ENCODE results near the gene COMTD1. TPM values are rescaled to one million over a fixed set of nuclear protein-coding genes. Genes with fewer than 3 reads are reported as not detected.

The COMTD1 gene
- total RNA-seq (2022; extraction: Qiagen RNA extraction): 29.2 to 56.7 TPM (median 53.1 TPM) in 5 replicates

DNA sequence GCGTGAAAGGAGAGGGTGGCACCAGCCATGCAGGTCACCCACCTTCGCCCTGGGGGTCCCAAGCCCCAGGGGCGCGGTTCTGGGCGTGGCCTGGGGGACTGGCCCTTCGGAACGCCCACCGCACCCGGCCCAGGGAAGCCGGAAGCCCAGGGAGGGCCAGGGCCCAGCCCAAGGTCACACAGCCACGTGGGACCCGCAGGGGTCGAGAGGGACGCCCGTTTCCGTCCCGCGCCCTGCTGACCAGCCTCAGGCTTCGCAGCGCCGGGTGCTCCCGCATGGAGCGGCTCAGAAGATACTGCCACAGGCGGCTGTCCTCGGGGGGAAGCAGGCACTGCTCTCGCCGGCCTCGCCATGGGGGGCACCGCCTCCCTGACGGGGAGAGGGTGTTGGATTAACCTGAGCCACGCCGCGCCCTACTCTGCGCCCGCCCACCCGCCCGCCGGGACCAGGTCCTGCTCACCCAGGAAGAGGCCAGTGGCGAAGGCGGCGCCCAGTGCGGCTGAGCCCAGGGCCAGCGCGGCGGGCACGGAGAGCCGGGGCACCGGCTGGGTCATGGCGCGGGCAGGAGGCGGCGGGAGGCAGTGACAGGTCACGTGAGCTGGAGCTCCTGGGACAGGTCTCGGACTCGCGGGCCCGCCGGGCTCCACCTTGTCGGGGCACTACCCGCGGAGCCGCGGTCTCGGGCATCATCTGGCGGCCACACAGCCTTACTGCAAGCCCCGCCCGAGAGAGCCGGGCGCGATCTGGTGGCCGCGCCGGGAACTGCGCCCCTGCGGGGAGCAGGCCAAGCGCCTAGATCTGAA, at the start of gene COMTD1:
Gene COMTD1 (minus strand): TSS at position 583 of the 803 bp plus-strand sequence. CDS start 29 bp downstream, at position 554.

DNA sequence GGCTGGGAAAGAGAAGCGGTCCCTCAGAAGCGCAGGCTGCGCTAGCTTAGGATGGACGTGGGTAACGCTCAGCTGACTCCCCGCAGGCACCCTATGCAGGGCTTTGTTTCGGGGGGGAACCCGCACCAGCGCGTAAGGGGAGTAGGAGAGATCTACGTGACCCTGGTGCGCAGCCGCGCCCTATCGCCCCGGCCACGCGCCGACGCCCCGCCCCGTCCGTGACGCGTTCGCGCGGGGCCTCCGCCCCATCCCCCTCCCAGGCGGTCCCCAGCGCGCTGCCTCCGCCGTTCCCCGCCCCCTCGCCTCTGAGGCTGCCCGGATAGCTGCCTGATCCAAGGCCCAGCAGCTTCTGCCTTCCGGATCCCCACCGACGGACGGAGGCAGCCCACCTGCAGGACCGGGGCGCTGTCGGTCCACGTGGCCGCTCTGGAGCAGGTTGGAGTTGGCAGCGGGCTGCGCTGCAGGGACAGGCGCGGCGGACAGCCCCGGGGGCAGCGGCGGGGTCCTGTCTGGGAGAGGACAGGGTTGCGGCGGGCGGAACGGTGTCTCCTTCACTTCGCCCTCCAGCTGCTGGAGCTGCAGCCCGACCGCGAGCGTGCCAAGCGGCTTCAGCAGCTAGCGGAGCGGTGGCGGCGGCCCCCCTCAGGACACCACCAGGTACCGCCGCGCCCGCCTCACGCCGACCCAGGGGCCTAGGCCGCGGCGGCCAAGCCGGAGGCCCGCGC, 25.3 kb downstream of the COMTD1 start, which contains the start of gene VDAC2:
Gene VDAC2 (plus strand): TSS at position 515 of the 725 bp plus-strand sequence. CDS start 363 bp downstream, outside the sequence.

Other genes starting within 250 kb of the COMTD1 start
- 8.0 to 12.7 TPM (median 10.1 TPM) in 5 replicates for gene SAMD8, start 124.3 kb downstream of the COMTD1 start, total RNA-seq (2022; extraction: Qiagen RNA extraction)
- gene VDAC2, start 25.2 kb downstream of the COMTD1 start, total RNA-seq (2022; extraction: Qiagen RNA extraction): 281 to 341 TPM (median 295 TPM) in 5 replicates
- 7.1 to 13.0 TPM (median 12.2 TPM) in 5 replicates for gene ZNF503, start 165.8 kb upstream of the COMTD1 start, total RNA-seq (2022; extraction: Qiagen RNA extraction)
- 4.1 to 5.7 TPM (median 4.8 TPM) in 5 replicates for gene LRMDA, start 195.7 kb upstream of the COMTD1 start, total RNA-seq (2022; extraction: Qiagen RNA extraction)

All from A549 treated with CORT108297 at 1 μM for 4 hours (cell line).